SHP77 (cell line): ENCODE data around the gene DCHS1.
A peak's percentile ranks its signal among the peaks of the same experiment; 100 is the strongest.
"Not testable (repeated sequence)": the region's sequence is repeated elsewhere in the genome, so short reads cannot be mapped to it uniquely, and the experiment has no call there.

Source experiments
- DNase-seq, 2 experiments: peaks; one replicate each; lab custom pipeline; 2025; lab: John Stamatoyannopoulos, UW

The DCHS1 gene

GRCh38 chr11:6655790-6656583 is at the start of gene DCHS1:
TSS of gene DCHS1 (minus strand) at chr11:6655809. CDS start at chr11:6641613, 14,196 bp downstream.
- no peak for DNase-seq

DNA sequence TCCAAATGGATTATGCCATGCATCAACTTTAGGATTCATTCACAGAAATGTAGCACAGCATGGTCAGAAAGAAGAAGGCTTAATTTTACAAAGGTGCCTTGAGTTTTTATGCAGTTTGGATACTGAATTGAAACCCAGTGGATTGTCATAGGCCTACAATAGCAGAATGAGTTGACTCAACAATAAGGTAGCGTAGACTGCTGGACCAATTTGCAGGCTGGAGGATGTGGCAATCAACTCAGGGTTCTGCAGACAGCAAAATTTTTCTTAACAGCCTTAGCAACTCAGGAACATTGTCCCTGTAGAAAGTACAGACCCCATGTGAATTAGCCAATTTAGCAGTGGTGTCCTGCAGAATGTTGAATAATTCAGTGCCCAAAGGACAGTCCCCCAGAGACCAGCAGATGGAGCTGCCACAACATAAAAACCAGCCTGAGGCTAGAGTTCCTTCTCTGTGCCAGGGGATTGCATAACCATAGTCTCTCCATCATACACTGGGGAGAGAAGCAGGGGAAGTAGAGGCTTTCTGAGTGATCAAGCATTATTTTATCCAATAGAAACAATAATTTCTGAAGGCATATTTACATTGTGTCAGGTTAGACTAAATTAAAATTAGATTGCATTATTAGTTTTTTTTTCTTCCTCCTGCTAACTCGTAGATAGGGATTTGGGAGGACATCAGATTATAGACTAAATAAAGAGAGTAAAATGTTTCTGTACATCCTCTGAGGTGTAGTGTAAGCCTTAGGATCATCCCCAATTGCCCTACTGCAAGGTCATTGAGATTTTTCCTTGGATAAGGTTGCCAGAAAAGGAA is 47.8 kb upstream of the DCHS1 start:
- DNase-seq, result peak; percentile 38 to 52

GRCh38 chr11:6701955-6702354 is 46.3 kb upstream of the DCHS1 start:
- not testable (repeated sequence) for DNase-seq

- no peak for DNase-seq
Measured at GRCh38 chr11:6695377-6695776, 39.8 kb upstream of the DCHS1 start.

- no peak for DNase-seq
Measured at GRCh38 chr11:6694229-6694535, 38.6 kb upstream of the DCHS1 start.

GRCh38 chr11:6693342-6694228 is 38.0 kb upstream of the DCHS1 start:
- DNase-seq, result no peak

- no peak for DNase-seq
Measured at GRCh38 chr11:6692128-6692527, 36.5 kb upstream of the DCHS1 start.

DNA sequence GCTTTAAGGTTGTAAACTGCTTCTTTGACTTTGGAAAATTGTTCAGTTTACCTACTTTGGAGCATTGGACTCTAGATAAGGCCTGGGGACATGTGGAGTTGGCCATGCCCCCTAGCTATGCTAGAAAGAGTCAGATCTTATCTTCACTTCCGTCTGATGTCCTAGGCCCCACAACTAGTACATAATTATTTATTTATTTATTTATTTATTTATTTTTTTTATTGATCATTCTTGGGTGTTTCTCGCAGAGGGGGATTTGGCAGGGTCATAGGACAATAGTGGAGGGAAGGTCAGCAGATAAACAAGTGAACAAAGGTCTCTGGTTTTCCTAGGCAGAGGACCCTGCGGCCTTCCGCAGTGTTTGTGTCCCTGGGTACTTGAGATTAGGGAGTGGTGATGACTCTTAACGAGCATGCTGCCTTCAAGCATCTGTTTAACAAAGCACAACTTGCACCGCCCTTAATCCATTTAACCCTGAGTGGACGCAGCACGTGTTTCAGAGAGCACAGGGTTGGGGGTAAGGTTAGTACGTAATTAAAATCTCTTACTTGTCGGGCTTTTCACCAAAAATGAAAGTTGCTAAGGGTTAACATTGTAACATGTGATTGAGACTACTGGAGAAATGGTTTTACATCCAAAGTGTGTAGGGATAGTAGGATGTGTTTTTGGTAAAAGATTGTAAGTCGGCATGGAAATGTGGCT is 35.0 kb upstream of the DCHS1 start:
- not testable (repeated sequence) for DNase-seq

DNA sequence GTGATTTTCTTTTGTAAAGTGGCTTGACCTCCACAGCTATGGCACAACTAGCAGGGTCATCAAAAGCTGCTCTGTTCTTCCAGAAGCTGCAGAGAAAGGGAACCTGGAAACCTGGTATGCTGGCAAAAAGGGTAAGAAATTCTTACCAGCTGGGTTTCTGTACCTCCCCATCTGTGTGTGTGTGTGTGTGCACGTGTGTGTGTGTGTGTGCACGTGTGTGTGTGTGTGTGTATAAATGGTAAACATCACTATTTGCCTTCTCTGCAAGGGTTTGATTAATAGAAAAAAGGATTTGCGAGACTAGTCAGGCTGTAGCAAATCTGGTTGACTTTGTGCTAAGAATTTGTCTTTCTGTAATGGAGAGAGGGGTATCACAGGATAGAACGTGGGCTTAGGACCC is 32.3 kb upstream of the DCHS1 start:
- no peak for DNase-seq

DNA sequence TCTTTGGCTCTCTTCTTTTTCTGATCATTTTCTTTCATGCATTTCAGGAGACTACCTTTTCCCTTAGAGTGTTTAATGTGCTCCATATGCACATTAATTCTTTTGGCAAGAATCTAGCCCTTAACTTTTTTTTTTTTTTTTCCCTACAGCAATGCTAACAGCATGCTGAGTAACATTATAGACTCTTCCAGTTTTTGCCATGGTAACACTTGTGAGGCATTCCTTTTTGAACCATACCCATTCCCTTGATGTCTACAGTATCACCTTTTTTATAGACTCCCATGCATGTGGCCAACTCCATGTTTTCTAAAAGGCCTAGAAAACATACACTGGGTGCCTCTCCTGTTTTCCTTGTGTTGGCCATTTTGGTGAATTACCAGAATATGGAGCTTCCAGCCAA is 30.4 kb upstream of the DCHS1 start:
- DNase-seq, result no peak

DNA sequence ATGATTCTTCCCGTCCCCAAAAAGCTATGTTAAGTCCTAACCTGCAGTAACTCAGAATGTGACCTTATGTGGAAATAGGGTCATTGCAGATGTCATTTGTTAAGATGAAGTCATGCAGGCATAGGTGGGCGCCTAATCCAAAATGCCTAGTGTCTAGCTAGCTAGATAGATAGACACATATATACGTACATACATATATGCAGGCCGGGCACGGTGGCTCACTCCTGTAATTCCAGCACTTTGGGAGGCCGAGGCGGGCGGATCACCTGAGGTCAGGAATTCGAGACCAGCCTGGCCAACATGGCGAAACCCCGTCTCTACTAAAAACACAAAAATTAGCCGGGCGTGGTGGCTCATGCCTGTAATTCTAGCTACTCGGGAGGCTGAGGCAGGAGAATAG is 28.5 kb upstream of the DCHS1 start:
- DNase-seq, result not testable (repeated sequence)

- peak; percentile 87 to 88 for DNase-seq
Measured at GRCh38 chr11:6682936-6683861, 27.6 kb upstream of the DCHS1 start, which contains the start of gene MRPL17. TSS of gene MRPL17 (minus strand) at chr11:6683340. CDS start at chr11:6683296, 44 bp downstream.

DNA sequence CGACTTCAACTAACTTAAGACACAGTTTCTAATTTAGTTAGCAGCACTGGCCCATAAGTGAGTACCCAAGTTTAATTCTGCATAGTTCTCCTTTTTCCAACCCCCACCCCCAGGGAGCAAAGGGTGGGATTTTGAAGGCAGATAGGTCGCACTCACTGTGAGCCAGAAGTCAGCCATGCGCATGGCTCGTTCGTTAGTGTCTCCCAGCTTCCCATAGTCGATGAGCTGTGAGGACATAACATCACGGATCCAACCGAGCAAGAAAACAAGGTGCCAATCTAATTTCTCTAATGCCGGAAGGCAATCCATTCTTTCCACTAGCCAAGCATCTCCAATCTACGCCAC is 27.0 kb upstream of the DCHS1 start:
- no peak for DNase-seq

GRCh38 chr11:6681949-6682348 is 26.3 kb upstream of the DCHS1 start:
- no peak for DNase-seq

DNA sequence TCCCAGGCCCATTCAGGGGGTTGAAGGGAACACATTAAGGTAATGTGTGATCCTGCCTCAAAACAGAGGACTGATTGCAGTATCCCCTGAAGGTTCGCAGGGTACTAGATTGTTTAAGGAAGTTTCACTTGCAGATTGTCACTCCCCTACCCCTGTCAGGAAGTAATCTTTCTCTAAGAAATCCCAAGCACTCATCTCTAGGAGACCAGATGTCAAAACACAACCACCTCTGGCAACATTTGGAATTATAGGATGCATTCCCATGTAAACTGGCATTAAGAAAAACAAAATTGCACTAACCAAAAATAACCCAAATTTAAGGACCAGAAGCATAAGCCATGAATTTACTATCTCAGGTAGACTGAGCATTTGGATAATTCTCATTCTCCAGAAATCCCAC is 25.9 kb upstream of the DCHS1 start:
- no peak for DNase-seq

- DNase-seq, result no peak
Measured at GRCh38 chr11:6677018-6677417, 21.4 kb upstream of the DCHS1 start.

DNA sequence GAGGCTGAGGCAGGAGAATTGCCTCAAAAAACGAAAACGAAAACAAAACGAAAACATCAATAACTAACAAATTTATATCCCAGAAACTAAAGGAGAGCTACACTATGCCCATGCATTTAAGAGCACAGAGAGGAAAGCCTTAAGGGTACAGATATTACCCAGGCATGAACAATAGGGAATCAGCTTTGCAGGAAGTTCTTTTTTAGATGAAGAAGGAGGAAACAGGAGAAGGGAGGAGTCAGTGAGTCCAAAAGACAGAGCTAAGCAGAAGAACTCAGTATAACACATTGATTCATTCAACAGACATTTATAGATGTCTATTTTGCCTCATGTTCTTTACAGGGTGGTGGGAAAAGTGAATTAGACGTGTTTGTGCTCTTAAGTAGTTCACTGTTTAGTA is 19.3 kb upstream of the DCHS1 start:
- no peak for DNase-seq

GRCh38 chr11:6674219-6674597 is 18.6 kb upstream of the DCHS1 start:
- DNase-seq, result no peak

- no peak for DNase-seq
Measured at GRCh38 chr11:6673523-6674218, 18.1 kb upstream of the DCHS1 start.

DNA sequence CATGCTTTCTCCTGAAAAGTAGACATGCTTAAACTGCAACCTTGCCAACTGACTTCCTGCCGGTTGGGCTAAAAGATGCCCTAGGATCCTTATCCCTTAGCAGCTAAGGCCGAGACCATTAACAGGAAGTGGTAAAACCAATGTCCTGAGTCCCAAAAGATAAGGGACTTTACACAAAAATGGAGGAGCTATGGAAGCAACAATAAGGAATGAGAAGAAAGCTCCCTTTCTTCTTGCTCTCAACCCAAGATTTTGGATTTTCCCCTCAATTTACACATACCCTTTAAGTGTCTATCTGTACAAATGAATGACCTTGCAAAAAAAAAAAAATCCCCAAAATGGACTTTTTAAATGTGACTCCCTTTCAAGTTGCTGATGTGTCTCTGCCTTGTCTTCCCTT is 16.4 kb upstream of the DCHS1 start:
- no peak for DNase-seq
